ENCODE results near the gene MICAL2.

DNA sequence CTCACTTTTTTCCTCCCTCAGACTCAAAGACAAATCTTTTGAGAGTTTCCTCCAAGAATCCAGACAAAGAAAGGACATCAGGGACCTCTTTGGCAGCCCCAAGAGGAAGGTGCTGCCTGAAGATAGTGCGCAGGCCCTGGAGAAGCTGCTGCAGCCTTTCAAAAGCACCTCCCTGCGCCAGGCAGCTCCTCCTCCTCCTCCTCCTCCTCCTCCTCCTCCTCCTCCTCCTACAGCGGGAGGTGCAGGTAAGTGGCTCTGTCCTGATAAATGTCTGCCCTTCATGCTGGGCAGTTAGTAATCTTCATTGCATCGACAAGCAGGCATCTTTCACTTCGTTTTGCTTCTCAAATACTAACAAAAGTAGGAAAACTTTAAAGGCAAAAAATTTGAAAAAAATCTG, 184.2 kb downstream of the MICAL2 start:
- TF ChIP-seq POLR2AphosphoS5 (IDR thresholded peaks at IDR 0.05; ENCODE audit: borderline replicate concordance, low read depth, low read length) (no peak), EZH2 (IDR thresholded peaks at IDR 0.05) (no peak), FOXP2 (optimal IDR thresholded peaks at IDR 0.05; ENCODE audit: control extremely low read depth, extremely low read length, insufficient read depth) (no peak)
